GM15510 (cell line): ENCODE results near the gene MATN4.

Experiments
- POLR2A ChIP-seq: IDR thresholded peaks from 3 replicates; pipeline ENCODE4 v1.6.1; 2011; ENCODE audit warnings: borderline replicate concordance; ENCODE audit not compliant: insufficient read length; ENCODE audit errors: extremely low read depth

The MATN4 gene

GRCh38 chr20:45308117-45308778 is at the start of gene MATN4:
TSS of gene MATN4 (minus strand) at chr20:45308299. CDS start at chr20:45305582, 2,717 bp downstream.
- no peak for TF ChIP-seq POLR2A

GRCh38 chr20:45355209-45356084 is 47.3 kb upstream of the MATN4 start:
- no peak for TF ChIP-seq POLR2A

GRCh38 chr20:45354423-45355208 is 46.5 kb upstream of the MATN4 start:
- TF ChIP-seq POLR2A: no peak

- no peak for TF ChIP-seq POLR2A
Measured at GRCh38 chr20:45353746-45354145, 45.6 kb upstream of the MATN4 start.

- no peak for TF ChIP-seq POLR2A
Measured at GRCh38 chr20:45352729-45353128, 44.6 kb upstream of the MATN4 start.

- no peak for TF ChIP-seq POLR2A
Measured at GRCh38 chr20:45350217-45350616, 42.1 kb upstream of the MATN4 start.

GRCh38 chr20:45347936-45348778 is 40.1 kb upstream of the MATN4 start, which contains the start of gene SDC4:
TSS of gene SDC4 (minus strand) at chr20:45348424. CDS start at chr20:45348384, 40 bp downstream.
- TF ChIP-seq POLR2A: peak; percentile 60

- no peak for TF ChIP-seq POLR2A
Measured at GRCh38 chr20:45347297-45347935, 39.3 kb upstream of the MATN4 start.

GRCh38 chr20:45346851-45347250 is 38.8 kb upstream of the MATN4 start:
- TF ChIP-seq POLR2A: no peak

- TF ChIP-seq POLR2A: no peak
Measured at GRCh38 chr20:45346291-45346718, 38.2 kb upstream of the MATN4 start.

- TF ChIP-seq POLR2A: no peak
Measured at GRCh38 chr20:45345104-45345936, 37.2 kb upstream of the MATN4 start.

GRCh38 chr20:45344168-45344860 is 36.2 kb upstream of the MATN4 start:
- TF ChIP-seq POLR2A: no peak
